Suppressor macrophage treated with lipopolysaccharide for 1 hour (primary cell): ENCODE data around the gene ZNF451.

Experiments used
- DNase-seq, 3 donors: peaks; one replicate each; pipeline ENCODE4 v3.0.0-alpha.2; 2020 to 2022

ZNF451 gene

GRCh38 chr6:57205550-57206328 lies 115.8 kb downstream of the ZNF451 start:
- no peak for DNase-seq

GRCh38 chr6:57207141-57207540 lies 117.2 kb downstream of the ZNF451 start:
- DNase-seq, result no peak

- DNase-seq, result no peak
Observed at GRCh38 chr6:57207872-57208271, 117.9 kb downstream of the ZNF451 start.

- no peak for DNase-seq
Observed at GRCh38 chr6:57209030-57209429, 119.0 kb downstream of the ZNF451 start.

- DNase-seq, result no peak
Observed at GRCh38 chr6:57210060-57210459, 120.1 kb downstream of the ZNF451 start.

GRCh38 chr6:57215260-57215659 lies 125.3 kb downstream of the ZNF451 start:
- no peak for DNase-seq

- DNase-seq, result no peak
Observed at GRCh38 chr6:57216235-57217101, 126.5 kb downstream of the ZNF451 start.

GRCh38 chr6:57217270-57217669 lies 127.3 kb downstream of the ZNF451 start:
- no peak for DNase-seq
